PC-3 (cell line): ENCODE measurements around the gene ZNF611.

ENCODE experiments used
- CTCF ChIP-seq: fragments of 300-600 bp; sonication (generic); conservative IDR thresholded peaks from 2 replicates; pipeline ENCODE4 v1.5.1; 2017; ENCODE audit warnings: antibody characterized with exemption, low read depth, mild to moderate bottlenecking, low read length
- EZH2 ChIP-seq: fragments of 300-600 bp; sonication (generic); IDR thresholded peaks from one replicate; pipeline ENCODE4 v1.6.1; 2017; ENCODE audit warnings: antibody characterized with exemption, mild to moderate bottlenecking, low read length; ENCODE audit not compliant: unreplicated experiment
- EZH2phosphoT487 ChIP-seq: fragments of 300-600 bp; sonication (generic); IDR thresholded peaks from 2 replicates; pipeline ENCODE4 v1.6.1; 2018; ENCODE audit warnings: mild to moderate bottlenecking, antibody characterized with exemption, low read length, borderline replicate concordance

- TF ChIP-seq CTCF (no peak), EZH2phosphoT487 (no peak), EZH2 (no peak)
Measured at GRCh38 chr19:52716522-52716921, 18.3 kb downstream of the ZNF611 start.
